GM18907 (cell line): Measurements from ENCODE around the gene AGAP1.

Experiments used
- ATAC-seq: cut with Tn5 transposase; IDR thresholded peaks from one replicate; pipeline ENCODE4 v1.9.1; 2021; ENCODE audit warnings: mild to moderate bottlenecking, moderate library complexity; ENCODE audit not compliant: unreplicated experiment

AGAP1 gene

DNA sequence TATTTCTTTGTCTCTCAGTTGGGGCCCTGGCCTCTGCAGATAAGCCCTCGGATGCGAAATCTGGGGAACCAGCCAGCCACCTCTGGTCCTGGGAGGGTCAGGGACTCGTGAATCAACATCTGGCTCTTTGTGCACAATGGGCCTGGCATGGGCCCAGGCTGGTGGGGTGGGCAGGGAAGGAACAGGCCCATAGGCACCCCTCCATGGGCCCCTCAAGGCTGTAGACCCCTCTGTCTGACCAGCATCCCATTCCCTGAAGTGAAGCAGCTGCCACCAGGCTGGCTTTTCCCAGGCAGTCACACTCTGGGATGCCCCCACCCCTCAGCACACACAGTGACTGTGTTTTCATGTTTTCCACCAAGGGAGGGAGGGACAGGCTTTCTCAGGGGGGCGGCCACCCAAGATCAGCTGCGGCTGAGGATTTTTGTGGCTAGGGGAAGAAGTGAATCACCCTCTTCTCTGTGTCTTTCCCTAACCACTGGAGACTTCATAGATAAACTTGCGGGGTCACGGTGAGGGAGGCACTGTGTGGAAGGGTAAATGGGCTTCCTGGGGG, 166.0 kb downstream of the AGAP1 start:
- ATAC-seq, result no peak

DNA sequence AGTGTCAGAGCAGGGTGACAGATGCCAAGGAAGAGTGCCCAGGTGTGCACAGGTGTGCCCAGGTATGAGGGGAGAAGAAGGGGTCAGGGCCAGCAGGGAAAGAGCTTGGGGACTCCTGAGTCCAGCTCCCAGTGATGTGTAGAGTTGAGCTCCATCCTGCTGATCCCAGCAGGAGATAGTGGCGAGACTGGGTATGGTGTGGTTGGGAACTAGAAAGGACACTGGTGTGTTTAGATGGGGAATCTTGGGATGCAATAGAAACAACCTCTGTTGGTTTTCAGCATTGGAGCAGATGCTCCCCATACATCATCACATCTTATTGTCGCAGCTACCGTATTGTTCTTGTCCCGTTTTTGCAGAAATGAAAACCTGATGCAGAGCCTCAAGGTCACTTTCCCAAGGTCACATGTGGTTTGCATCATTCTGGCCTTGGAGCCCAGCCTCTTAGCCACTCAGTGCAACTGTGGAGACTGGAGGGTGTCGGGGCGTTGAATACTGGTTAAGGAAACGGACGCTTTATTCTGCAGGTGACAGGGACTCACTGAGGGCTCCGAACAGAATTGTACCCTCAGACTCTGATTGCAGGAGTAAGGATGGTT, 166.7 kb downstream of the AGAP1 start:
- no peak for ATAC-seq

DNA sequence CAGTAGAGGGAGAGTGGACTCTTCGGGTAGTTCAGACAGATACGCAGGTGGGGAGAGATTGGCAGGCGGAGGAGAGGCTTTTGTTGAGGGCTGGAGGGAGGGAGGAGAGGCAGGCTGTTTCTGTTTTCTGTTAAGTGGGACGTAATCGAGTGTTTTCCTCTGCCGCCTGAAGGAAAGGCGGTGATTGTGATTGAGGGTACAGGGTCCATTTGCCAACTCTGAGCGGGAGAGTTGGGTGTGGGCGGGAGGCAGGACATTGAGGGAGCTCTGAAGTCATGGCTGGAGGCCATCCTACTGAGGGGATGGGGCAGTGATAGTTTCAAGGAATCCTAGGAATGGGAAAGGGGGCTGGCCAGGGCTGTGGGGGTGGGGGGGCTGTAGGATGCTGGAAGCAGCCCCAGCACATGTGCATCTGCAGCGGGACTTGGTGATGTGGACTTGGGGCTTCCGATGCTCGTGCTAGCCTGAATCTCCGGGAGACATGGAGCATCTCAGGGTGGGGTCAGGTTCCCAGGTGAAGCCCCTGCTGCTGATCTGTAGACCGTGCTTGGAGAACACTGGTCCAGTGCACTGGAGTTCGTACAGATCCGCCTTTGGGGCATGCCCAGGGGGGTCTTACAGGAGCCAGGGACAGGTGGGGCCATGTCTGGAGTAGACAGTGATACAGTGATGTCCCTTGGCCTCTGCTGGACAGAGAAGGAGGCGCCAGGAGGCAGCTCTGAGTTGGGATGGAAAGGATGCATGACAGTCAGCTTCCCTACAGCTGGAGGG, 167.5 kb downstream of the AGAP1 start:
- no peak for ATAC-seq

DNA sequence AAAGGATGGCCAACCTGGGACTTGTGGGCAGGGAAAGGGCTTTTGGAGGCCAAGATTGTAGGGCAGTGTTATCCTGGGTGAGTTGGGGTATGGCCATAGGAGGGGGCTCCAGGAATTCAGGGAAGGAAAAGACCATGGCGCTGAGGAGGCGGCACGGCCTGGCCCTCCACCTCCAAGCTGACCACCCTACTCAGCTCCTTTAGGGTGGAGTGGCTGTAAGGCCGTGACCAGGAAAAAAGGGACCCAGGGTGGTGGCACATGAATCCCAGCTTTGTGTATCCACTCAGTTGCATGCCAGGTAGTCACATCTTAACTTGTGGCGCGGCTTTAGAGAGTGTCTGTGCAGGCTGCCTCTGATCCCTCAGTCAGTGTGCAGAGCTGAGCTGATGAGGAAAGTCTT, 168.1 kb downstream of the AGAP1 start:
- no peak for ATAC-seq

DNA sequence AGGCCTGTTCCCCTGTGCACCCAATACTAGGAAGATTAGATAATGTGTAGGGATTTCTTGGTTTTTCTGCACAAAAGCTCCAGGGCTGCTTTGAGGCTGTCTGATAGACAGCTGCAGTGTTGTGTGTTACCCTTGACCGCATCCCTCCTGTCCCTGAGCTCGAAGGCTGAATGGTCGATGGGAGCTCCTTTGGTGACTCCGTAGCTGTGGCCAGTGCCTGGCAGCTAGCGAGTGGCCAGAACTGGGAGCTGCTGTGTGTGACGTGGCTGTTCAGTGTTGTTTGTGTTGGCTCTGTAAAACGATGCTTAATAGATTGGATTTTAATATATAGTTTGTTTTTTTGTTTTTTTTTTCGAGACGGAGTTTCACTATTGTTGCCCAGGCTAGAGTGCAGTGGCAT, 170.0 kb downstream of the AGAP1 start:
- ATAC-seq, result no peak

DNA sequence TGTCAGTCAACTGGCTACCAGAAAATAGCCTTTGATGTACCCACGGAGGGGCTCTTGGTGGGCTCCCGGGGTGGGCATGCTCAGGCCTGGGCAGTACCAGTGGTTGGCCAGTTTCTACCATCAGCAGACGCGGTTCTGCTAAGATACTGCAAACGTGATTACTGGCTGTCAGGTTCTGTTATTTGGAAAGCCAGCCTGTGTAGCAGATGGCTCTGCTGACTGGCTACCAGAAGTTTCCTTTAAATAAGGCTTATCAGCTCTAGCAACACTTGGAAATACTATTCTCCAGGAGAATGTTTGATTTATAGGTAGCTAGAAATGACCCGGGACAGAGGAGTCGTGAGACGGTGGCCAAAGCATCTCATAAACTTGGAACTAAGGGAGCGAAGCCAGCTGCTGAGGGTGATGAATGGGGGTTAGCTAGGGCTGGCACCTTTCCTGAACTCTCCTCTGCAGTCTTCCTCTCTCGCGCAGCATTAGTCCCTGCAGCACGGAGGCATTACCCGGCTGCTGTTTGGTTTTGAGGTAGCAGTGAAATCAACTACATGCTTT, 171.9 kb downstream of the AGAP1 start:
- no peak for ATAC-seq

DNA sequence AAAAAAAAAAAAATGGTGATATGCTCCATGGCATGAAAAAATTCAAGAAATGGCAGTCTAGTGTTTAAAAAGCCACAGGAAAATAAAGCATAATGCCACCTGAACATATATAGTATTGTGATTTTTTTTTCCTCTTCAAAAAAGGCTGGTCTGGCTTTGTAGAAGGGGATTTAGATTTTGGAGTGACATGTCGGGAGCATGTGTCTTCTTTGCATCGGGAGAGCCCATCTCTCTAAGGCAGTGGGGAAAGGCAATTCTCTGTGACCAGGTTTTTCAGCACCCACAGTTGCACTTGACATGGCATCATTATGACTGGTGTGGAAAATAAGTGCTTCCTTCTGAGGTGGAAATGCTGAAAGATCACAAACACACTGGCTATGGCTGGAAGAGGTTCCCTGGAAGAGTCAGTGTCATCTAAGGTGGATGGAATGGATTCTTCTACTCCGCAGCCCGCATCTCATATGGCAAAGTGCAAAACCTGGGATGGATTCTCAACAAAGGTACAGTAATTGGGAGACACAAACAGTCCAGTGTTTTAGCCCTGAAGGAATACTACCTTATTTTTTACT, 172.5 kb downstream of the AGAP1 start:
- ATAC-seq, result no peak

DNA sequence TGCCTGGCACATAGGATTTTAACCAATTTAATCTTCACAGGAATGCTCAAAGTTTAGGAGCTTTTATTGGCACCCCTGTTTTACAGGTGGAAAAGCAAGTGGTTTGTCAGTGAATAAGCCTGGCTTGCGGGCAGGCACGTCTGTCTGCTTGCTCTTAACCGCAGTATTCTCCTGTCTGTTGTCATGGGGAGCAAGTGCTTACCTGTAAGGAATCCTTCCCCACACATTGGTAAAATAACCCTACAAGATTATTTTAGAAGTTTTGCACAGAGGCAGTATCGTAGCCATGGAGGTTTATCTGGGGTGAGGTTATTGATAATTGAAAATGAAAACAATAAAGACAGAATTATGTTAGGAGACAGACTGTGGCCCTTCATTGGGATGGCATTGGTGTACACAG, 174.9 kb downstream of the AGAP1 start:
- ATAC-seq, result no peak

DNA sequence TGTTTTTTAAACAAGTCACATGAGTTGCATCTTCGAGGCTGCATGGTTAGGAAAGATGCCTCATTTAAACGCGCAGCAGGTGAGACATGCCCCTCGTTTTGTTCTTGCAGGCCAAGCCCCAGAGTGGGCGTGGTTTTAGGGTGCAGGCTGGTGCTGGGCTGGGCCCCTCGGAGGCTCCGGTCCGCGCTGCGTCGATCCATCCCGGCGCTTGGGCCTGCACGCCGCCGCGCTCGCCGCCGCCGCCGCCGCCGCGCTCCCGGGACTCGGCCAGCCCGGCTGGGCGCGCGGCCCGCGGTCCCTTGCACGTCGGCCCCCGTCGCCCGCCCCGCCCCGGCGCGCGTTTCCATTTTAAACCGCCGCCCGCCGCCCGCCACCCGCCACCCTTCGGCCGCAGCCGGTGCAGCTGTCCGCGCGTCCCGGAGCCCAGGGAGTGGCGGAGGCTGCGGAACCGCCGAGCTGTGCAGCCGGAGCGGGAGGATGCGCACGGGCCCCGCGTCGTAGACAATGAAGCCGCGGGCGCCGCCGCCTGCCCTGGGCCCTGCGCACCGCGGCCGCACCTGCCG, 175.5 kb downstream of the AGAP1 start:
- ATAC-seq, result no peak

DNA sequence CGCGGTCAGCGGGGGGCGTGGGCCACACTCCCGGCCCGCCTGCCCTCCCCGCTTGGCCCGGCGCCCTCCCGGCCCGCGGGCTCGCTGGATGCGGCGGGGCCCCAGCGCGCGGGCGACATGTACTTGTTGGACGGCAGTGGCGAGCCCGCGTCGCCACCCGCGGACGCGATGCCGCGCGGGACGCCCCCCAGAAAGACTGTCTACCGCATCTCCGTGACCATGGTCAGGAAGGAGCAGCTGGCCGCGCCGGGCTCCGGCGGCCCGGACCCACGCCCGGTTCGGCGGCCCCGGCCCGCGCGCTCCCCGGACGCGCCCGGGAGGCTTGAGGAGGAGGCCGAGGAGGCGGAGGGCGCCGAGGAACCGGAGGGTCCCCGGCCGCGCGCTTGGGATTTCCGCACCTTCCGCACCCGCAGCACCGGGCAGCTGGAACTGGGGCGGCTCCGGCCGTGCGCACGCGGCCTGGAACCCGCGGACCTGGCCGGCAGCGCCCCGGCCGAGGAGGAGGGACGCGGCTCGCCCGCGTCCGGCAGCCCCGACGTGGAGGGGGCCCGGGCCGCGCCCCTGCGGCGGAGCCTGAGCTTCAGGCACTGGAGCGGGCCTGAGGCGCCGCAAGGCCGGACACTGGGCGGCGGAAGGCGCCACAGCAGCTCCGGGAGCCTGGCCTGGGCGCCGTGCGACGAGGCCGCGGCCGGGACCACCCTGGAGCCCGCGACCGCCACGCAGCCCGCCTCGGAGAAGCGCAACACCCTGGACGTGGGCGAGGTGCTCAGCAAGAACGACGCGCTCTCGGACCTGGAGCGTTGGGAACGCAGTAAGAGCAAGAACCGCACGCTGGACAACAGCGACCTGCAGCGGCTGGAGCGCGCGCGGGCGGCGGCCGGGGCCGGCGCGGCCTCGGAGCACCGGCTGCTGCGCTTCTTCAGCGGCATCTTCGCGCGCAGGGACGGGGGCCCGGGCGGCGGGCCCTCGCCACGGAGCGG, 176.4 kb downstream of the AGAP1 start:
- ATAC-seq, result no peak

DNA sequence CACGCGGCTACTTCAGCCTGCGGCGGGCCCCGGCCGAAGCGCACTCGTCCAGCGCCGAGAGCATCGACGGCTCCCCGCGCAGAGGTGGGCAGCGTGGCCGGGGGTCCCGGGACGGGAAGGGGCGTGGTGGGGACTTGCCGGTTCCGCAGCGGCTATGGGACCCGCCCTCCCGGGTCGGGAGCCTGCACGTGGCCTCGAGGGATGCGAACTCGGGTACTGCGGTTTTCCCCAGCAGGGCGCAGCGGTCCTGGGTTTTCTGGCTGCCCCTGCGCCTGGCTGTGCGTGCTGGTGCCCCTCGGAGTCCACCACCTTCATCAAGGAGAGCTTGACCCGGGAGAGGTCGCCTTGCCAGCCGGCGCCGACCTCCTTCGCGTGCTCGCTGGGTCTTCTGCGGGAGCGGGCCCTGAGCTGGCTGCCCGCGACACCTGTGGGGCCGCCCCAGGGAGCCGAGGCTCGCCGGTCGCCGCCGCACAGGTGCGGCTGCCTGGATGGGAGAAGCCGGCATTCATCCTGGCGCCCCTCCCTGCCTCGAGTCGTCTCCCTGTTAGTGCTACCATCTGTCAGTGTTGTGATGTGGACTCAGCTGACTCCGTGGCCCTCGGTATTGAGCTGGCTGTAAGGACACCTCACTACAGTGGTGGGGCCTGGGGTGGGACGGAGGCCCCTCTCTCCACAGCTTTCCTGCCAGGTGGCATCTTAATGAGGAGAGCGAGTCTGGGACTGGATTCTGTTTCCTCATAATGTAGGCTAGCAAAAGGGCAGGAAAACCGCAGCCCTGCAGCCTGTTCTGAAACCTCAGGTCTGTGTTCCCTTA, 177.3 kb downstream of the AGAP1 start:
- no peak for ATAC-seq

DNA sequence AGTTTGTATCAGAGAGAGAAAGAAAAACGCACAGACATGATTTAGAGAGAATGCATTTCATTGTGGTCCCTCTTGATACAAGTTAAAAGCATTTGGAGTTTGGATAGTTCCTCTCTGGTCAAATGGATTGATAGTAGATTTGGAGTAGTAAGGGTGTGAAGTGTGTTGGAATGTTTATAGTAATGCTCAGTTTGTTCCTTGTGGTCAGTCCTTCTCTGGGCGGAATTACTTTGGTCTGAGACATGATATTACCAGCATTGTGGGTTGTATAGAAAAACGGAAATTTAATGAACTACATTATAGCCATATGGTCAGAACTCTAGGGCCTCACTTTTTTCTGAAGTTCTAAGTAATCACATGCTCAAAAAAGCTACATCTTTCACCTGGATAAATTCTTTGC, 178.9 kb downstream of the AGAP1 start:
- no peak for ATAC-seq

DNA sequence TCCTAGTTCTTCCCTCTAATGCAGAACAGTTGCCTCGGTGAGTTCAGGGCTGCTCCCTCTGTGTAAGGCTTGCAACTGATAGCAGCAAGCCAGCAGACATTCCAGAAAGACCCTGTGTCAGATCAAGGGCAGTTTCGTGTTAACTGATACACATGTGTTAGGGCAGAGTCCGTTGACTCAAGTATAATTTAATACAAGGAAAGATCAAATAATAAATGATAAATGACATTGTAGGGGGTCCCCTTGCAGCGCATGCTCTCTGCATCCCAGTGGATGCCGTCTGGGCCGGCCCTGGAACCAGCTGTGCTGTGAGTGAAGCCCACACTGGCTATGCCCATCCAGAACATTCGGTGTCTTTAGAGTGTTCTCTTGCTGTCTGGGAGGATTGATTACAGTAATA, 180.3 kb downstream of the AGAP1 start:
- no peak for ATAC-seq

DNA sequence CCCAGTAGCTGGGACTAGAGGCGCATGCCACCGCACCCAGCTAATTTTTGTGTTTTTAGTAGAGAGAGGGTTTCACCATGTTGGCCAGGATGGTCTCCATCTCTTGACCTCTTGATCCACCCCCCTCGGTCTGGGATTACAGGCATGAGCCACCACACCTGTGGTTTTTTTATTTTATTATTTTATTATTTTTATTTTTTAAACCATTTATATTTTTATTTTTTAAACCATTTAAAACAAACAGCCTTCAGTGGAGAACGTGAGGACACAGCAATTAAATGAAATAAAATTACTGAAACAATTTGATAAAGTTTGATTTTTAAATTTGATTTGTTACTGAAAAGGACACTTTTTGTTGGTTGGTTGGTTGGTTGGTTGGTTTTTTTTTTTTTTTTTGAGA, 181.0 kb downstream of the AGAP1 start:
- no peak for ATAC-seq

DNA sequence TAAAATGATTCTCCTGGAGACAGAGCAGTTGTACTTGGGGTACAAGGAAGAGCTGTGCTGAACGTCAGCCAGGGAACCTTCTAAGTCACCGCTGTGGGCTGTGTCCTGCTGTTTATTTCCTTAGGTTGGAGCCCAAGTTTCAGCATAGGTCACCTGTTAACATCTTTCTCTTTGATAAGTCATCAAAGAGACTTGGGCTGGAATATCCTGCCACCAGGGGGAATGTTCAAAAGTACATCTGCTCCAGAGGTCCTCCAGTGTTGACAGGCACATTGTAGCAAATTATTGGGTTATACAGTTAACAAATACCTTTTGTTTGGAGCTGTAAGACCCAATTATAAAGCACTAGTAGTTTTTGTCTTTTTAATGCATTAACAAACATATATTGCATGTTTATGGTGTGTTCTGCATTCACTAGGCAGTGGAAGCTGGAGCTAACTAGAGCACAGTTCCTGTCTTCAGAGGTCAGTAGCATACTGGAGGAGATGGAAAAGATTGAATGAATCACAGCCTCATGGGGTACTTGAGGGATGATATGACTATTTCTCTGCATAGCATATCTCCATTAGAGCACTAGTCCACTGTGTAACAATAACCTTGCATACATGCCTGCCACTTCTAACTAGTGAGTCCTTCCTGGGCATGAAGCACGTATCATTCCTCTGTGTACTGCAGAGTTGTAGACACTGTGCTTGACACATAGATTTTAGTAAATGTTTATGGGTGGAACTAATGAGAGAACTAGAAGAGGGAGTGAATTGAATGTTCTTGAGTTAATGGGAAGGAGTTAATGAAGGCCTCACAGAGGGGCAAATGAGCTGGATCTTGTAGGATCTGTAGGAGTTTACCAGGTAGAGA, 182.1 kb downstream of the AGAP1 start:
- ATAC-seq, result no peak

DNA sequence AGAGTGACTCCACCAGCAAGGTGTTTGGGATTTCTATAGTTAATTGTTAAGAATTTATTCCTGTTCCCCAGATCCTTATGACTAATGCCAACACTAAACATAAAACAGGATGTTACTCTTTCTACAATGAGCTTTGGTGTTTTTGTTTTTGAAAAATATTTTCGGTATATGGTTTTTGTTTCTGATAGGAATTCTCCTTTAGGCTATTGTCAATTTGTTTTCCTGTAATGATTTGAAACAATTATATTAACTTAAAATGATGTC, 182.6 kb downstream of the AGAP1 start:
- no peak for ATAC-seq

DNA sequence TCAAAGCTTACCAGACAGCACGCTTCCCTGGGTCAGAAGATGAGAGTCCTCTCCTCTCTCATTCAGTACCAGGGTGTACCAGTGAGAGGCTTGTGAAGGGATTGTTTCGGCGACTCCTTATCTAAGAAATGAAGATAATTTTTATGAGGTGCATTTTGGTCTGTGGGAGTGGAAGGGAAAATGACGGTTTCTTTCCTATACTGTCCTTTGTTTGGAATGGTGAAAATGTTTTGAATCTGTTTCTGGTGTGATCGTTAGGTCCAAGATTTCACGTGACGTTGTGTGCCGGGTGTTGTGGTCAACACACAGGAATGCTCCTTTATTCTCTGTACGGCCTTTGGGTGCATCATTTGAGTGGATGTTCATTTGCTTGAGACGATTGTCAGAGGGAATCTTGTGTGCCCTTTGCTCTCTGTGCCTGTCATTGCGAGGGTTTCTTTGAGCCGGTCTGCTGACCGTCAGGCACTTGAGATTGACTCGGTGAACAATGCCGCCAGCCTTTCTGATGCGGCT, 183.5 kb downstream of the AGAP1 start:
- no peak for ATAC-seq

DNA sequence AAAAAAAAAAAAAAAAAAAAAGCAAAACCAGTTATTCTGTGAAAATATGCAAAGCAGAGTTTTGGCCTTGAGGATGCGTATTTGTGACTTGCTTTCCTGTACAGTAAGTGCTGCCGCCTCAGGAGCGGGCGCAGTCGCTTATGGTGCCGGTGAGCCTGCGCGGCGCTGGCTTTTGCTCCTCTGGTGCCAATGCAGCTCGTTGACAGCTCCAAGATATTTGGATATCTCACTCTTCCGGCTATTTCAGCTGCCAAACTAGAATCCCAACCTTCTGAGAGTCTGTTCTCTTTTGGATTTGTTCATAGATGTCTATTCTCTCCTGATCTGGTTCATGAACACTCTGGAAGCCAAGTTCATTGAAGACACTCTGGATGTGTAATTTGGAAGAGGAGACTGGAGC, 184.1 kb downstream of the AGAP1 start:
- no peak for ATAC-seq

DNA sequence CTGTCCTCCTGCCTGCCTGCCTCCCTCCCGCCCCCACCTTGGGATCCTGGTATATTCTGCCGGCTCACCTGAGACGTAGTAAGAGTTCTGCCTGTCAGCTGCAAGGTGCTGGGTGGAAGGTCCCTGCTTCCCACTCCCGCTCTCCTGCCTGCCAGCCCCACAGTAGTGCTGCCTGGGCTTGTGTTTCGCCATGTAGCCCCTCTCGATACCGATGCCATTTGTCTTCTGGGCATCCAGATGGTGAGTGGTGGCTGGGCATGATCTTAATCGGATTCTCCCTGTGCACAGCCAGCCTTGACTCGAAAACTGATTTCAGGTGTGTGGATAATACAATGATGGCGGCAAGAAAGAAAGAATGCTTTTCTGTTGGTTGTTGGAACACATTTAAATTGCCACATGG, 184.9 kb downstream of the AGAP1 start:
- no peak for ATAC-seq
